NCI-H2029 (cell line): Measurements from ENCODE around the gene SH3YL1.

Source experiments
- DNase-seq: peaks from one replicate; lab custom pipeline; 2025; lab: John Stamatoyannopoulos, UW

Gene SH3YL1

GRCh38 chr2:257842-258241 lies 6.0 kb downstream of the SH3YL1 start:
- DNase-seq, result no peak

- DNase-seq, result no peak
Measured at GRCh38 chr2:257429-257828, 6.4 kb downstream of the SH3YL1 start.

GRCh38 chr2:256094-256493 lies 7.7 kb downstream of the SH3YL1 start:
- DNase-seq, result no peak

GRCh38 chr2:255195-255594 lies 8.6 kb downstream of the SH3YL1 start:
- DNase-seq, result no peak

- no peak for DNase-seq
Measured at GRCh38 chr2:254241-254640, 9.6 kb downstream of the SH3YL1 start.

GRCh38 chr2:253202-253638 lies 10.6 kb downstream of the SH3YL1 start:
- DNase-seq, result no peak

- DNase-seq, result no peak
Measured at GRCh38 chr2:252001-252602, 11.7 kb downstream of the SH3YL1 start.

- DNase-seq, result no peak
Measured at GRCh38 chr2:249538-250042, 14.2 kb downstream of the SH3YL1 start.

GRCh38 chr2:248724-249123 lies 15.1 kb downstream of the SH3YL1 start:
- DNase-seq, result no peak

- DNase-seq, result peak; percentile 22
Measured at GRCh38 chr2:246489-247144, 17.2 kb downstream of the SH3YL1 start.

GRCh38 chr2:244547-244946 lies 19.3 kb downstream of the SH3YL1 start:
- DNase-seq, result no peak

- no peak for DNase-seq
Measured at GRCh38 chr2:238869-239268, 25.0 kb downstream of the SH3YL1 start.

- DNase-seq, result no peak
Measured at GRCh38 chr2:238431-238830, 25.4 kb downstream of the SH3YL1 start.

- no peak for DNase-seq
Measured at GRCh38 chr2:237878-238277, 26.0 kb downstream of the SH3YL1 start.

- DNase-seq, result no peak
Measured at GRCh38 chr2:236993-237539, 26.8 kb downstream of the SH3YL1 start.

- peak; percentile 2 for DNase-seq
Measured at GRCh38 chr2:234421-234820, 29.4 kb downstream of the SH3YL1 start.

GRCh38 chr2:233030-233429 lies 30.8 kb downstream of the SH3YL1 start:
- DNase-seq, result no peak

GRCh38 chr2:231521-232185 lies 32.2 kb downstream of the SH3YL1 start:
- no peak for DNase-seq

GRCh38 chr2:228518-229278 lies 35.1 kb downstream of the SH3YL1 start:
- DNase-seq, result no peak

GRCh38 chr2:228115-228514 lies 35.7 kb downstream of the SH3YL1 start:
- DNase-seq, result no peak

GRCh38 chr2:223971-224760 lies 39.7 kb downstream of the SH3YL1 start:
- DNase-seq, result no peak
